Stimulated activated CD4-positive, alpha-beta T cell treated with anti-CD3 and anti-CD28 coated beads, Interleukin-4, amount 100 ng/mL, for 24 hours (primary cell): ENCODE data around the gene ARHGEF12.

ENCODE experiments used
- DNase-seq: peaks from one replicate; pipeline ENCODE4 v3.0.0-alpha.2; 2020

ARHGEF12 gene

DNA sequence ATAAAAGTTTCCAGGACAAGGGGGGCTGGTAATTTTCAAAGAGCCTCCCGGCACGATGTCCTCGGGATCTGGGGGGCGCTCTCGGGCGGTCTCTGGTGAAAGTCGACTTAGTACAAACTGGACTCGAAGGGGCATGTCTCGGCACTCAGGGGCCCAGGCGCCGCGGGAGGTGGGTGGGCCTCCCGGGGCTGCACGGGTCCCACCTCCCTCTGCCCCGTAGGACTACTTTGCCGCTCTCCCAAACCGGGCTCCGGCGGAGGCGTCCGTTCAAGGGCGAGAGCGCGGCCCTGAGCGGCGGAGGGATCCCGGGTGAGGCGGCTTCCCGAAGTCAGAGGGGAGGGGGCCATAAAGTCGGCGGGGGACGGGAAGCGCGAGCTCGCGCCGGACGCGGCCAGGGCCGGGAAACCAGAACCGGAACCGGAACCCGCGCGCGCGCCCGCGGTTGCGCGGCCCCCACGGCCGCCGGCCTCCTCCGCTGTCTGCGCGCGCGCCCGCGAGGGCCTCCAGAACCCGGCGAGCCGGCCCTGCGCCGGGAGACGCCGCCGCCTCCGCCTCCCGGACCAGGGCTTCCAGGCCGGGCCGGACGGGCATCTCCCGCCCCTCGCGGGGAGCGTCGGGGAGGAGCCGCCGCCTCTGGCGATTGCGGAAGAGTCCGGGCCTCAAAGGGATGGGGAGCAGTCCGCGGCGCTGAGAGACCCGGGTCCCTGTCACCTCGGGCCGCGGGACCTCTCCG lies at the start of gene ARHGEF12:
Gene ARHGEF12 (plus strand): TSS at position 506 of the 733 bp plus-strand sequence. CDS start 831 bp downstream, outside the sequence.
- DNase-seq, result peak; percentile 84

DNA sequence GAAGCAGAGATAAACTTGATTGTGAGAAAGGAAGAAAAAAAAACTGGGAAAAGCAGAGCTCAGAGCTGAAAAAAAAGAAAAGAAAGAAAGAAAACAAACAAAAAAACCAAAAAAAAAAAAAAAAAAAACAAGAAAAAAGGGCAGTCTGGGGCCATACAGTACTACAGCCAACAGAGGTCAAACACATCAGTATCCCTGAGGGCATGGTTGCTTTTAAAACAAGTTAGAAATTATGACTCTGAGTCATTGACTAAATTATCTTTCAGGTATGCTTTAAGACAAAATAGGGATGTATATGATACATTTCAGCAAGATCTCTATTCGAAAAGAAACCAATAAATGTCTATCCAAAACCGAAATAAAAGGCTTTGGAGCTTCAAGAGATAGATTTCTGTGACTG lies 48.2 kb upstream of the ARHGEF12 start:
- no peak for DNase-seq

DNA sequence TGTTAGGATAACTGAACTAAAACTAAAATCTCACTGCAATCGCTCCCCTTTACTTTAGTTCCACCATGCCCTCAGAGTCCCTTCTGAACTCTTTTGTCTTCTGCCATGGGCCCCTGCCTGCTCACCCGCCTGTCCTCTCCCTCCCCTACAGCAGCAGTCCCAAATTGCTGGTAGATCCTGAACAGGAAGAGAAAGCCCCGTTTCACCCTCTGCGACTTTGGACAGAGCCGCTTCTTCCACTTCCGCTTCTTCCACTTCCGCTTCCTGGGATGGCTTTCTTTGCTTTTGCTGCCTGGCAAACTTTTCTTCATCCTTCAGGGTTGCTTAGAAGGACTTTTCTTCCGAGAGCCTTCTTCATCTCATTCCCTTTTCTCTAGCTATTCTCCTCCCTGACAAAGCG lies 46.8 kb upstream of the ARHGEF12 start:
- DNase-seq, result no peak

- DNase-seq, result no peak
Measured at GRCh38 chr11:120290956-120291355, 45.3 kb upstream of the ARHGEF12 start.

- DNase-seq, result no peak
Measured at GRCh38 chr11:120293038-120293800, 43.0 kb upstream of the ARHGEF12 start.

DNA sequence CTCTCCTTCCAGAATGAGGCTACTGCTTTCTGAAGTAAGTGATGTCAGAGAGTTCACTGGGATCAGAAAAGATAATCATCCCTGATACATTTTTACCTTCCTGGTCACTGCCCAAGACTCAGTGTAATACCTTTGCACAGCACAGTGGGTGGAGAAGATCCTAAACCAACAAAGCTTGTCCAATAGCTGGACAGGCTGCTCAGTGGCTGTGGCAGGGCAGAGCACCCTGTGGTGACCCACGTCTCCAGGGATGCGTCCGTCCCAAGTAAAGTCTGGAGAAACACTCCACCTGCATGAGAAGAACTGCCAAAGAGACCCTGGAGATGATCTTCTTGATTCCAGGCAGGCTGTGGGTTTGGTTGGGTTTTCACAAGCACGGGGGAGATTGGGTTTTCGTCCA lies 42.1 kb upstream of the ARHGEF12 start:
- no peak for DNase-seq

- DNase-seq, result no peak
Measured at GRCh38 chr11:120295099-120295498, 41.1 kb upstream of the ARHGEF12 start.

DNA sequence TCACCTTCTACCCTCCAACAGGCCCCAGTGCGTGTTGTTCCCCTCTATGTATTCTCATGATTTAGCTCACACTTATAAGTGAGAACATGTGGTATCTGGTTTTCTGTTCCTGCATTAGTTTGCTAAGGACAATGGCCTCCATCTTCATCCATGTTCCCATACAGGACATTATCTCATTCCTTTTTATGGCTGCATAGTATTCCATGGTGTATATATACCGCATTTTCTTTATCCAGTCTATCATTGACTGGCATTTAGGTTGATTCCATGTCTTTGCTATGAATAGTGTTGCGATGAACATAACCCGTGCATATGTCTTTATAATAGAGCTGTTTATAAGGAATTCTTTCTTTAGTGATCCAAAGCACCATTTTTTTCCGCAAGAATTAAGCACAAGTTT lies 39.7 kb upstream of the ARHGEF12 start:
- no peak for DNase-seq

DNA sequence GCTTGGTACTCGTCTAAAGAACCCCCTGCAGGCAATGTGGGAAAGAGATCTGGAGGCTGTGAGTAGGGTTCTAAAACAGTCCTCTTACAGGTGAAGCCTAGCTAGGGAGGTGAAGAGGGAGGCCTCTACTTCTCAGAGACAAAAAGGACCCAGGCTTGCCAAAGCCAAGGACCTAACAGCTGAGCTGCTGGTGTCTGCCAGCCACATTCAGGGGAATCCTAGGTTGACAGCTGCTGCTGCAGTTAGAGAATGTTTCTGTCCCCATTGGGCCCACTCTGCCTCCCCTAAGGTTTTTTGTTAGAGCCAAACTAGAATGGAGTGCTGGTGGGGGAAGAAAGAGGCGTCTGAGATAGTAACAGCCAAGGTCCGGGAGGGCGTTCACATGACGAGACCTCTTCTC lies 37.8 kb upstream of the ARHGEF12 start:
- DNase-seq, result no peak

- DNase-seq, result no peak
Measured at GRCh38 chr11:120302001-120302805, 34.0 kb upstream of the ARHGEF12 start.

DNA sequence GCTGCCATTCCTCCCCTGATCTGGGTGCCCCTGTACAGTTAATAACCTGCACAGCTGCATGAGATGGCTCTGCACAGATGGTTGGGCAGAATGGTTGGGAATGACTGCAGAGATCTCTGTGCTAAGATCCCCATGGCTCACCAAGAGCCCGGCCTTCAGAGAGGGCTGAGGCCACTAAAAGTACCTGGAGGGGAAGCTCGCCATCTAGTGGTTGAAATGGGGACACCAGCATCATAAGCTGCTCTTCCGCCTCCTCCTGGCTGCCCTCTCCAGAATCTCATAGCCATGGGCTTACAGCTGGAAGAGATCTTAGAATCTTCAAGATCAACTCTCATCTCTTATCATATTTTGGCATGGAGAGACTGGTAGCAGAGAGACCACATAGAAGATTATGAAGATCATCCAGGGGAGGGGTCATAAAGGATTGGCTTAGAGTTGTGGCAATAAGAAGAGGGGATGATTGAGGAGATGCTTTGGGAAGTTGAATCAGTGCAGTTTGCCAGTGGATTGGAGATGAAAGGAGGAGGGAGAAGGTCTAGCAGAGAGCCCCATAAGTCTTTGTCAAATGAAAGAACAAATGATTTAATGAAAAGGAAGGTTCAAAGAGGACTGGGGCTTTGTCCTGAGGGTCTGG lies 33.1 kb upstream of the ARHGEF12 start:
- DNase-seq, result peak; percentile 72

- DNase-seq, result no peak
Measured at GRCh38 chr11:120304526-120304925, 31.7 kb upstream of the ARHGEF12 start.

DNA sequence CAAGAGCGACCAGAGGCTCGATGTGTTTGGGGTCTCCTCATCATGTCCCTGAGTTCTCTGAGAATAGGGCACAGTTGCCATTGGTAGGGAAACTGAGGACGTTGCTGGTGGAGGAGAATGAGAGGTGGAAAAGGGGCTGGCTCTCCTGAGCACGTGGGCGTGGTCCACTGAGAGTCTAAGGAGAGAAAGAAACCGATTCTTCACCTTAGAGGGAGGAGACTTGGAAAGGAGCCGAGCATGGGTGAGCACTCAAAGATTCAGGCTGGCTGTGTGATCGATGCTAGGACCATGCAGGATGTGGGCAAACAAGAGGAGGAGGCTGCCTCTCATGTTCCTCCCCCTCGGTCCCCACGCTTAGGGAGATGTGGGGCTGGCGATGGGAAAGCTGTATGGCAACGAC lies 30.9 kb upstream of the ARHGEF12 start:
- no peak for DNase-seq

DNA sequence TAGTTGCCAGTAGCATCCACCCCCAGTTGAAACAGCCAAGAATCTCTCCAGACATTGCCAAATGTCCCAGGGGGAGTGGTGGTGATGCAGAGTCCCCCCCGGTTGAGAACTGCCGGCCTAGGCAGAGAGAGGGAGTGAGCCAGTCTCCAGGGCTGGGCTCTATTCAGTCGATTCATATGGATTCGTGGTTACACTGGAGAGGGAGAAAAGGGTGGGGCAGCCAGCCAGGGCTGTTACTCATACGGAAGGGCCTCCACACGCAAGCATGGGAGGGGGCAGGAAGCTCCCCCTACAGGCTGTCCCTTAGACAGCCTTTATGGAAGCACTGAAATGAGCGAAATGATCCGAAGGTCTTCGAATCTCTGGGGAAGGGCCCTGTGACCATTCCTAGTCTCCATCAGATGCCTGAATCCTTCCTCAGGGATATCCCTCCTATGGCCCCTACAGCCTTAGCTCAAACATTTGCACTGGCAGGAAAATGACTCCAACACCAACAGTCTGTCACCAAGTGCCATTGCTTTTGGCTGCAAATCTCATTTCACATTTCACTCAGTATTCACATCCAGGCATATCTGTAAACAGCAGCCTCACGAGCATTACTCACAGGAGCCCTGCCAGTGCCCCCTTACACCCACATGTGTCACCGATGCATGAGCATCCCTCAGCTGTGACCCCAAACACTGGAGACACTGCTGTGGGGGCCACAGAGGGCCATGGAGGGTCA lies 29.5 kb upstream of the ARHGEF12 start:
- no peak for DNase-seq

GRCh38 chr11:120307476-120307875 lies 28.7 kb upstream of the ARHGEF12 start:
- no peak for DNase-seq

DNA sequence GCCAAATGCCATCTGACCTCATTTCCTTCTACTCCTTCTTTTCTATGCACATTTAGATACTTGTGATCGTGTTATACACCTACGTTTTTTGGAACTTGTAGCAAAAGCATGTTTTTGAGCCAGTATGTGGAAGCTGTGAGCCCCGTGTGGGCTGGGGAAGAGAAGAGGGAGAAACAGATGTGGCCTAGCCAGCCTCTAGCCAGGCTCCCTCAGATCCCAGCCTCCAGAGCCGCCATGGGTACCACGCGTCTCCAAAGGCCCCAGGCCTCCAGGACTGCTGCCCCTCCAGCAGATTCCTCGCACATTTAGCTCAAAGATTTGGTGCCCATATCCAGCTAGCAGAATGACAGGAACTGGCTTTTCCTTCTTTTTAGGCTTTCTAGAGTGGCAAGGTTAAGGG lies 28.1 kb upstream of the ARHGEF12 start:
- DNase-seq, result no peak

GRCh38 chr11:120310870-120311269 lies 25.3 kb upstream of the ARHGEF12 start:
- DNase-seq, result no peak

GRCh38 chr11:120314861-120315260 lies 21.4 kb upstream of the ARHGEF12 start:
- no peak for DNase-seq

- DNase-seq, result no peak
Measured at GRCh38 chr11:120316880-120317688, 19.1 kb upstream of the ARHGEF12 start.

DNA sequence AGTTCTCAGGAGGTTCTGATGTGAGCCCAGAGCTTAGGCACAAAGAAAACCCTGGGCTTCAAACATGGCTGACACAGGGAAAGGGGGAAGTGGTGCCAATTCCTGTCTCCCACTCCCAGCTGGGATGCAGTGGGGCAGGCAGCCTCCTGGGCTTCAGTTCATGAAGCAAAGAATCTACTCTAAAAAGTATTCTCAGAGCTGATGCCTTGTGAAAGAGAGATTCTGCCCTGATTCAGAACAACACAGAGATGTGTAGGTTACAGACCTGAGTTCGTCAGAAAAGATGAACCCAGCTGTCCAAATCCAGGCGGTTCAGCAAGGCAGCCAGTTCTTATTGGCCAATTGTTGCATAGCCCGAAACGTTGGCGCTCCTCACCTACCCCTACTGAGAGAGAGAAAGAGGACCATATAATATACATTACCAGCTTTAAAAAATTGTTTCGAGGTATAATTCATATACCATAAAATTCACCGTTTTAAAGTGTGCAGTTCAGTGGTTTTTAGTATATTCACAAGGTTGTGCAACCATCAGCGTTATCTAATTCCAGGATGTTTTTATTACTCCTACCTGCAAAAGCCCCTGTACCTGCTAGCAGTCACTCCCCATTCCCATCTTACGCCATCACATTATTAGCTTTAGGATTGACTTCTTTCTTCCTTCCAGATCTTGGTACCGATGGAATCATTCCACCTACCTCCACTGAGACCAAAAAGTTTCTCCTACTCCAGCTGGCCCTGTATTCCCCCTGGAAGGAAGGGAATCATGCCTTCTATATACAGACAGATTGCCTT lies 18.3 kb upstream of the ARHGEF12 start:
- DNase-seq, result no peak

DNA sequence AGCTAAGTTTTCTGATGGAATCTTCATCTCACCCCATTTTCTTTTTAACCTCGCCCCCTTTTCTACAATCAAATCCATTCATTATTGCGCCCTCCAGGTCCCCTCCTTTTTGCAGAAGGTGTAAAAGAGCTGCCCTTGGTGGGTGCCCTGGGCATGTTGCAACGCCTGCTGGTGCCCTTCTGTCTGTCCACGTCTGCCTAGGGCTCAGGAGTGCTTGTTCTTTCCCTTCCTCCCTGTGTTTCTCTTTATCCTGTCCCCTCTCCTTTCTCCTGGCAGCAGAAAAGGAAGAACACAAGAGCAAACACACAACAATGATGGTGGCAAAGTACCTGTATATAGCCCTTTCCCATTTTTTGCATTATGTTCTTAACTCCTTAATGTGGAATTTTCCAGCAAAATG lies 17.3 kb upstream of the ARHGEF12 start:
- DNase-seq, result no peak
